Activated CD4-positive, alpha-beta memory T cell treated with anti-CD3 and anti-CD28 coated beads for 36 hours (primary cell): ENCODE measurements around the gene KIF26B. TPM values are rescaled to one million over a fixed set of nuclear protein-coding genes. Genes with fewer than 3 reads are reported as not detected.

Source experiments
- CTCF ChIA-PET: fragments of 350-600 bp; sonication (Branson Sonifier 250); formaldehyde crosslinking; loops from one replicate; lab custom pipeline; 2021; ENCODE audit warnings: antibody characterized with exemption, inconsistent platforms; lab: Charles Lee
- POLR2A ChIA-PET: fragments of 350-600 bp; sonication (Branson Sonifier 250); formaldehyde crosslinking; loops from one replicate; lab custom pipeline; 2021; ENCODE audit warnings: antibody characterized with exemption; lab: Charles Lee
- DNase-seq: peaks from one replicate; pipeline ENCODE4 v3.0.0-alpha.2; 2020
- H3K27ac Mint-ChIP-seq: one replicate; pipeline ENCODE4 v1.8.0; 2021; ENCODE audit warnings: mixed read lengths
- H3K27me3 Mint-ChIP-seq: one replicate; pipeline ENCODE4 v1.8.0; 2021; ENCODE audit warnings: mixed read lengths
- H3K36me3 Mint-ChIP-seq: one replicate; pipeline ENCODE4 v1.8.0; 2021; ENCODE audit warnings: mixed read lengths
- H3K4me1 Mint-ChIP-seq: one replicate; pipeline ENCODE4 v1.8.0; 2021; ENCODE audit warnings: low read depth, mixed read lengths
- H3K4me3 Mint-ChIP-seq: one replicate; pipeline ENCODE4 v1.8.0; 2021; ENCODE audit warnings: mild to moderate bottlenecking, mixed read lengths
- H3K9me3 Mint-ChIP-seq: one replicate; pipeline ENCODE4 v1.8.0; 2021; ENCODE audit warnings: mixed read lengths
- intact Hi-C: fragments of 100-400 bp; cut with micrococcal nuclease; formaldehyde crosslinking; loops from one replicate; pipeline ENCODE4 v1.15.1; 2023
- total RNA-seq, 2 experiments: library from RNA; stranded (reverse); gene quantifications; one replicate each; pipeline ENCODE4 v1.2.3, GENCODE V29; 2021

Gene KIF26B
- total RNA-seq, 2 experiments from 2014 or later = not detected

- ChIA-PET CTCF (no interaction called here), POLR2A (interaction anchor here (0.6 kb wide), 1 partner anchor 9 kb away, joined by 3 read pairs; no protein-coding TSS in a partner anchor)
- H3K4me1 Mint-ChIP-seq = no peaks in the 10 kb centered on the region
- H3K4me3 Mint-ChIP-seq = no peak overlapping the region
- no peak for DNase-seq
- H3K27ac Mint-ChIP-seq = no peak overlapping the region
- H3K9me3 Mint-ChIP-seq = no peaks in the 10 kb centered on the region
- H3K36me3 Mint-ChIP-seq = no peaks in the 10 kb centered on the region
- intact Hi-C loops = no loop called here
- no peaks in the 10 kb centered on the region for H3K27me3 Mint-ChIP-seq
Observed at GRCh38 chr1:245448975-245449431, 294.2 kb downstream of the KIF26B start.

GRCh38 chr1:245453541-245453940 lies 298.8 kb downstream of the KIF26B start:
- ChIA-PET POLR2A (no interaction called here), CTCF (no interaction called here)
- Mint-ChIP-seq H3K27me3 (peaks cover 4% of the 10 kb centered on the region), H3K4me1 (no peaks in the 10 kb centered on the region), H3K9me3 (no peaks in the 10 kb centered on the region), H3K27ac (no peak overlapping the region), H3K4me3 (no peak overlapping the region), H3K36me3 (no peaks in the 10 kb centered on the region)
- intact Hi-C loops = no loop called here
- no peak for DNase-seq

- DNase-seq = no peak
- no peaks in the 10 kb centered on the region for H3K36me3 Mint-ChIP-seq
- peaks cover 4% of the 10 kb centered on the region for H3K27me3 Mint-ChIP-seq
- intact Hi-C loops = no loop called here
- ChIA-PET CTCF (no interaction called here), POLR2A (no interaction called here)
- H3K9me3 Mint-ChIP-seq = no peaks in the 10 kb centered on the region
- no peak overlapping the region for H3K4me3 Mint-ChIP-seq
- H3K4me1 Mint-ChIP-seq = no peaks in the 10 kb centered on the region
- H3K27ac Mint-ChIP-seq = no peak overlapping the region
Observed at GRCh38 chr1:245454051-245454450, 299.3 kb downstream of the KIF26B start.

GRCh38 chr1:245457562-245457961 lies 302.8 kb downstream of the KIF26B start:
- Mint-ChIP-seq H3K27ac (no peak overlapping the region), H3K9me3 (no peaks in the 10 kb centered on the region), H3K4me3 (no peak overlapping the region), H3K27me3 (peaks cover 8% of the 10 kb centered on the region), H3K4me1 (no peaks in the 10 kb centered on the region), H3K36me3 (no peaks in the 10 kb centered on the region)
- intact Hi-C loops = no loop called here
- DNase-seq = no peak
- POLR2A ChIA-PET = no interaction called here
- CTCF ChIA-PET = no interaction called here

GRCh38 chr1:245458234-245458633 lies 303.4 kb downstream of the KIF26B start:
- DNase-seq = no peak
- ChIA-PET POLR2A (no interaction called here), CTCF (no interaction called here)
- Mint-ChIP-seq H3K27ac (no peak overlapping the region), H3K4me1 (no peaks in the 10 kb centered on the region), H3K9me3 (no peaks in the 10 kb centered on the region), H3K27me3 (peaks cover 8% of the 10 kb centered on the region), H3K4me3 (no peak overlapping the region), H3K36me3 (no peaks in the 10 kb centered on the region)
- intact Hi-C loops = no loop called here

GRCh38 chr1:245458761-245459174 lies 304.0 kb downstream of the KIF26B start:
- no peaks in the 10 kb centered on the region for H3K36me3 Mint-ChIP-seq
- no peaks in the 10 kb centered on the region for H3K9me3 Mint-ChIP-seq

GRCh38 chr1:245459621-245460020 lies 304.8 kb downstream of the KIF26B start:
- POLR2A ChIA-PET = no interaction called here
- no peak for DNase-seq
- Mint-ChIP-seq H3K4me1 (no peaks in the 10 kb centered on the region), H3K4me3 (no peak overlapping the region), H3K36me3 (no peaks in the 10 kb centered on the region), H3K27ac (no peak overlapping the region), H3K9me3 (peaks cover 4% of the 10 kb centered on the region), H3K27me3 (peaks cover 6% of the 10 kb centered on the region)
- intact Hi-C loops = no loop called here
- CTCF ChIA-PET = no interaction called here

More at GRCh38 chr1:245458761-245459174, 304.0 kb downstream of the KIF26B start:
- ChIA-PET POLR2A (no interaction called here), CTCF (no interaction called here)
- Mint-ChIP-seq H3K27ac (no peak overlapping the region), H3K4me3 (no peak overlapping the region), H3K4me1 (no peaks in the 10 kb centered on the region), H3K27me3 (peaks cover 8% of the 10 kb centered on the region)
- intact Hi-C loops = no loop called here
- no peak for DNase-seq

GRCh38 chr1:245461681-245462080 lies 306.9 kb downstream of the KIF26B start:
- ChIA-PET CTCF (no interaction called here), POLR2A (no interaction called here)
- H3K4me1 Mint-ChIP-seq = no peaks in the 10 kb centered on the region
- no peak overlapping the region for H3K27ac Mint-ChIP-seq
- H3K36me3 Mint-ChIP-seq = no peaks in the 10 kb centered on the region
- peaks cover 4% of the 10 kb centered on the region for H3K27me3 Mint-ChIP-seq
- no peak for DNase-seq
- intact Hi-C loops = no loop called here
- H3K9me3 Mint-ChIP-seq = peaks cover 4% of the 10 kb centered on the region
- no peak overlapping the region for H3K4me3 Mint-ChIP-seq

GRCh38 chr1:245462161-245462560 lies 307.4 kb downstream of the KIF26B start:
- DNase-seq = no peak
- CTCF ChIA-PET = no interaction called here
- H3K9me3 Mint-ChIP-seq = peaks cover 4% of the 10 kb centered on the region
- intact Hi-C loops = no loop called here
- H3K36me3 Mint-ChIP-seq = no peaks in the 10 kb centered on the region
- H3K4me1 Mint-ChIP-seq = no peaks in the 10 kb centered on the region
- no peak overlapping the region for H3K27ac Mint-ChIP-seq
- H3K27me3 Mint-ChIP-seq = peaks cover 4% of the 10 kb centered on the region
- POLR2A ChIA-PET = no interaction called here
- no peak overlapping the region for H3K4me3 Mint-ChIP-seq

GRCh38 chr1:245463392-245464165 lies 308.8 kb downstream of the KIF26B start:
- no peak overlapping the region for H3K4me3 Mint-ChIP-seq

GRCh38 chr1:245464290-245464689 lies 309.5 kb downstream of the KIF26B start:
- Mint-ChIP-seq H3K9me3 (peaks cover 4% of the 10 kb centered on the region), H3K27ac (no peak overlapping the region), H3K4me1 (no peaks in the 10 kb centered on the region), H3K4me3 (no peak overlapping the region), H3K27me3 (peaks cover 4% of the 10 kb centered on the region), H3K36me3 (no peaks in the 10 kb centered on the region)
- ChIA-PET CTCF (no interaction called here), POLR2A (no interaction called here)
- DNase-seq = no peak
- intact Hi-C loops = no loop called here

More at GRCh38 chr1:245463392-245464165, 308.8 kb downstream of the KIF26B start:
- Mint-ChIP-seq H3K27me3 (peaks cover 4% of the 10 kb centered on the region), H3K4me1 (no peaks in the 10 kb centered on the region), H3K9me3 (peaks cover 4% of the 10 kb centered on the region), H3K27ac (no peak overlapping the region), H3K36me3 (no peaks in the 10 kb centered on the region)
- DNase-seq = no peak
- CTCF ChIA-PET = no interaction called here
- POLR2A ChIA-PET = interaction anchor here (0.5 to 0.6 kb wide), 2 partner anchors 71 to 1627 kb away, joined by 3 to 6 read pairs; no protein-coding TSS in a partner anchor
- intact Hi-C loops = no loop called here

GRCh38 chr1:245465666-245466065 lies 310.9 kb downstream of the KIF26B start:
- DNase-seq = no peak
- ChIA-PET POLR2A (no interaction called here), CTCF (no interaction called here)
- no peaks in the 10 kb centered on the region for H3K4me1 Mint-ChIP-seq
- H3K27ac Mint-ChIP-seq = no peak overlapping the region
- peaks cover 4% of the 10 kb centered on the region for H3K9me3 Mint-ChIP-seq
- no peak overlapping the region for H3K4me3 Mint-ChIP-seq
- H3K27me3 Mint-ChIP-seq = peaks cover 4% of the 10 kb centered on the region
- intact Hi-C loops = no loop called here
- no peaks in the 10 kb centered on the region for H3K36me3 Mint-ChIP-seq

GRCh38 chr1:245466261-245466660 lies 311.5 kb downstream of the KIF26B start:
- peaks cover 4% of the 10 kb centered on the region for H3K27me3 Mint-ChIP-seq
- ChIA-PET POLR2A (no interaction called here), CTCF (no interaction called here)
- intact Hi-C loops = no loop called here
- peaks cover 4% of the 10 kb centered on the region for H3K9me3 Mint-ChIP-seq
- no peak overlapping the region for H3K4me3 Mint-ChIP-seq
- H3K27ac Mint-ChIP-seq = no peak overlapping the region
- H3K4me1 Mint-ChIP-seq = no peaks in the 10 kb centered on the region
- no peak for DNase-seq
- H3K36me3 Mint-ChIP-seq = no peaks in the 10 kb centered on the region
